ENCODE measurements around the gene HBEGF. TPM values are rescaled to one million over a fixed set of nuclear protein-coding genes. Genes with fewer than 3 reads are reported as not detected.

Gene HBEGF
- total and polyA plus RNA-seq, 10 of the 15 experiments (the other 5 are each of a cell fraction or from before 2014, with no cell fraction given): 0.87 to 3.1 (median 2.1) TPM

DNA sequence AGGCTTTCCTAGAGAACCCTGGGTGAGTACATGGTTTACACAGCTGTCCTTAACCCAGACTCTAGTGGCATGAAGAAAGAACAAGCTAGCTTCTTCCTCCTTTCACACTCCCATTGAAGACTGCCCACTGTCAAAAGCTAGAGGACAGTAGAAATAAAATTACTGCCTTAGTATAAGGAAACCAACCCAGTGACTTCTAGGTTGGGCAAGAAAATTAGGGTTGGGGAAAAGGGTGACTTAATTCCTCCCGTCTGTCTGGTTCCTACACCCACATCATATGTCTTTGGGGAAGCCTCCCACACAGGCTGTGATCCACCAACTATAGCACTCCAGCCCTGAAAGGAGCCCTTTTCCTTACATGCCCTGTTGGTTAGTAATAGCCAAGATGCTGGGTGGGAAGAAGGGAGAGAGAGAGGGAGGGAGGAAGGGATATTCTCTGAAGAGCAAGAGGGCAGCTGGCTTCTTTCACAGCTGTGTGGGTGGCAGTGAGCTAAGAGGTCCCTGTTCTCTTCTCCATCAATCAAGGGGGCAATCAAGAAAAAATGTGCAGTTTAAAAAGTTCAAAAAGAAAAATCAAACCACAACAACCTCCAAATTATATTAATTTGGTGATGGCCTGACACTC lies 21.7 kb downstream of the HBEGF start (continued):
- TF ChIP-seq, protein P1, sequence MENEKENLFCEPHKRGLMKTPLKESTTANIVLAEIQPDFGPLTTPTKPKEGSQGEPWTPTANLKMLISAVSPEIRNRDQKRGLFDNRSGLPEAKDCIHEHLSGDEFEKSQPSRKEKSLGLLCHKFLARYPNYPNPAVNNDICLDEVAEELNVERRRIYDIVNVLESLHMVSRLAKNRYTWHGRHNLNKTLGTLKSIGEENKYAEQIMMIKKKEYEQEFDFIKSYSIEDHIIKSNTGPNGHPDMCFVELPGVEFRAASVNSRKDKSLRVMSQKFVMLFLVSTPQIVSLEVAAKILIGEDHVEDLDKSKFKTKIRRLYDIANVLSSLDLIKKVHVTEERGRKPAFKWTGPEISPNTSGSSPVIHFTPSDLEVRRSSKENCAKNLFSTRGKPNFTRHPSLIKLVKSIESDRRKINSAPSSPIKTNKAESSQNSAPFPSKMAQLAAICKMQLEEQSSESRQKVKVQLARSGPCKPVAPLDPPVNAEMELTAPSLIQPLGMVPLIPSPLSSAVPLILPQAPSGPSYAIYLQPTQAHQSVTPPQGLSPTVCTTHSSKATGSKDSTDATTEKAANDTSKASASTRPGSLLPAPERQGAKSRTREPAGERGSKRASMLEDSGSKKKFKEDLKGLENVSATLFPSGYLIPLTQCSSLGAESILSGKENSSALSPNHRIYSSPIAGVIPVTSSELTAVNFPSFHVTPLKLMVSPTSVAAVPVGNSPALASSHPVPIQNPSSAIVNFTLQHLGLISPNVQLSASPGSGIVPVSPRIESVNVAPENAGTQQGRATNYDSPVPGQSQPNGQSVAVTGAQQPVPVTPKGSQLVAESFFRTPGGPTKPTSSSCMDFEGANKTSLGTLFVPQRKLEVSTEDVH (IDR thresholded peaks at IDR 0.05; ENCODE audit: low read depth, partially characterized antibody): no peak

DNA sequence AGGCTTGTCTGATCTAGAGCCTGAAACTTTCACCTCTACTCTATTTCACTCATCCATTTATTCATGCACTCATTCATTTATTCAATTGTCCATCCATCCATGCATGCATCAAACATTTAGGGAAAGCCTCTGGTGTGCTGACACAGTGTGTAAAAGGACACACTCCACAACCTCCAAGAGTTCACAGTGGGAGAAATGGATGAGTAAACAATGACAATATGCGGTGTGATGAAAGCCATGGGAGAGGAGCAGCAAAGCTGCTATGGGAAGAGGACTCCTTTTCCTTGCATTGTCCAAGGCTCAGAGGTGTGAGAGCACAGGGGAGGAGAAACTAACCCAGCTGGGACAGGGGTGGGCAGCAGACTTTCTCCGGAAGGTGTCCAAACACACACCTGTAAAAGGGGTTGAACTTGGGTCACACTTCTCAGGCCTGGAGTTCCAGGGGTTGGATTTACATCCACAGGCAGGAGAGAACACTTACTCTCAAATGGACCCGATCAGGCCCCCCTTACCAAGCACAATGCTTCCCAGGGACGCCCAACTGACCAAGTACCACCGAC lies 22.3 kb downstream of the HBEGF start:
- intact Hi-C loops (cut with micrococcal nuclease; ENCODE audit: unreplicated experiment) (no loop called here), in situ Hi-C loops (cut with MboI) (no loop called here)
- CTCF ChIA-PET: interaction anchor here (0.9 to 1.8 kb wide), 2 partner anchors 12 to 28 kb away, joined by 4 to 8 read pairs; no protein-coding TSS in a partner anchor
- Histone ChIP-seq H3K4me2 (ENCODE audit: control insufficient read depth, insufficient read depth) (no peak overlapping the region), H4K20me1 (ENCODE audit: control insufficient read depth, insufficient read depth) (no peaks in the 10 kb centered on the region), H3K9me3 (replicated peaks; ENCODE audit: control insufficient read depth, insufficient read depth, low read length) (no peaks in the 10 kb centered on the region), H2AFZ (ENCODE audit: control insufficient read depth, low read depth, low read length) (no peak overlapping the region), H3K79me2 (ENCODE audit: control insufficient read depth, insufficient read depth, low read length) (no peaks in the 10 kb centered on the region), H3K9ac (ENCODE audit: control insufficient read depth, insufficient read depth, low read length) (no peak overlapping the region), H3K4me1 (ENCODE audit: control insufficient read depth, insufficient read depth, low read length) (no peaks in the 10 kb centered on the region), H3K4me3 (no peak overlapping the region), H3K27me3 (replicated peaks in 1 of 2; ENCODE audit: control insufficient read depth in 2 of 2, insufficient read depth in 2 of 2, low read length in 1 of 2) (no peaks in the 10 kb centered on the region), H3K27ac (ENCODE audit: control insufficient read depth, insufficient read depth) (no peak overlapping the region), H3K36me3 (ENCODE audit: control insufficient read depth in 2 of 2, insufficient read depth in 2 of 2, low read length in 1 of 2) (no peaks in the 10 kb centered on the region)
- 56% methylated on average over 5 of the region's 5 CpGs for WGBS (ENCODE audit: insufficient coverage, insufficient replicate concordance, low lambda C conversion rate, missing lambda C conversion rate)
- RAD21 ChIA-PET (ENCODE audit: unreplicated experiment): interaction anchor here (0.7 to 3.0 kb wide), 3 partner anchors 21 to 80 kb away, joined by 3 to 8 read pairs (median 4); partner anchors contain the start of genes HBEGF and PFDN1
- POLR2A ChIA-PET: interaction anchor here (0.5 kb wide), 1 partner anchor 16 kb away, joined by 3 read pairs; no protein-coding TSS in a partner anchor
- BruUV-seq (replicated peaks): no TSS peak
- TF ChIP-seq SP1 (IDR thresholded peaks at IDR 0.05; ENCODE audit: low read depth, low read length) (no peak), ZNF622 (IDR thresholded peaks at IDR 0.05) (no peak)
- no peak for DNase-seq (ENCODE audit: low read depth, low spot score)
- no peak for ATAC-seq
- SMC1A ChIA-PET (ENCODE audit: uncharacterized antibody, unreplicated experiment): interaction anchor here (0.7 to 1.5 kb wide), 3 partner anchors 15 to 96 kb away, joined by 3 to 5 read pairs (median 3); no protein-coding TSS in a partner anchor
- no peak for FAIRE-seq

All from GM12878 (cell line).